Thymus (tissue), 11 donors: ENCODE measurements around the gene CTSF. TPM values are rescaled to one million over a fixed set of nuclear protein-coding genes. Genes with fewer than 3 reads are reported as not detected.

Experiments used
- DNase-seq, 9 donors: peaks; one replicate each; pipeline ENCODE4 v3.0.0-alpha.2; 2013; ENCODE audit warnings: low spot score in 9 of 9, low read depth in 6 of 9, missing footprints in 1 of 9
- H3K27ac ChIP-seq, 2 donors: one replicate each; pipeline ENCODE4 v1.5.1; 2013; ENCODE audit warnings: control low read depth in 1 of 2, low read depth in 1 of 2, low read length in 1 of 2, mild to moderate bottlenecking in 1 of 2, moderate library complexity in 1 of 2
- H3K27me3 ChIP-seq, 2 donors: one replicate each; pipeline ENCODE4 v1.5.1; 2013; ENCODE audit warnings: low read length in 1 of 2; ENCODE audit not compliant: control insufficient read depth in 2 of 2, insufficient read depth in 1 of 2
- H3K36me3 ChIP-seq, 2 donors: one replicate each; pipeline ENCODE4 v1.5.1; 2013; ENCODE audit warnings: low read length in 1 of 2, mild to moderate bottlenecking in 1 of 2, moderate library complexity in 1 of 2; ENCODE audit not compliant: control insufficient read depth in 2 of 2, insufficient read depth in 2 of 2
- H3K4me1 ChIP-seq, 2 donors: one replicate each; pipeline ENCODE4 v1.5.1; 2013; ENCODE audit warnings: low read length in 2 of 2; ENCODE audit not compliant: control insufficient read depth in 2 of 2, insufficient read depth in 2 of 2
- H3K4me3 ChIP-seq, 2 donors: one replicate each; pipeline ENCODE4 v1.5.1; 2013; ENCODE audit warnings: low read length in 2 of 2, control low read depth in 1 of 2, mild to moderate bottlenecking in 1 of 2
- H3K9me3 ChIP-seq, 2 donors: one replicate each; pipeline ENCODE4 v1.5.1; 2013; ENCODE audit warnings: low read length in 1 of 2, mild to moderate bottlenecking in 1 of 2; ENCODE audit not compliant: control insufficient read depth in 2 of 2, insufficient read depth in 1 of 2
- WGBS: extraction: QIAGEN DNeasy Blood & Tissue Kit; methylation state at CpG from one replicate; pipeline ENCODE4 v1.1.7; 2013; 5-methylcytosine and 5-hydroxymethylcytosine counted together
- polyA plus RNA-seq: library from polyadenylated mRNA; stranded (reverse); fragments of 200-250 nt; gene quantifications from one replicate; pipeline ENCODE4 v1.2.3, GENCODE V29; 2013
- total RNA-seq: library from RNA; stranded (reverse); fragments of 120-200 nt; gene quantifications from one replicate; pipeline ENCODE4 v1.2.4, GENCODE V29; 2013
- donor health status: healthy.

The CTSF gene
- total and polyA plus RNA-seq, 2 donors: 4.7 to 17.6 TPM

GRCh38 chr11:66562907-66563583, 5.4 kb downstream of the CTSF start:
- peaks cover 3 to 8% of the 10 kb centered on the region in 2 donors for H3K4me1 ChIP-seq
- H3K27me3 ChIP-seq: peaks cover 20 to 67% of the 10 kb centered on the region in 2 donors
- no peak overlapping the region for H3K27ac ChIP-seq
- peaks cover 0 to 5% of the 10 kb centered on the region in 2 donors for H3K9me3 ChIP-seq
- 95% methylated on average over 20 of the region's 20 CpGs for WGBS
- H3K36me3 ChIP-seq: no peaks in the 10 kb centered on the region
- no peak for DNase-seq
- no peak overlapping the region for H3K4me3 ChIP-seq

- H3K9me3 ChIP-seq: peaks cover 0 to under 1% of the 10 kb centered on the region in 2 donors
- H3K27ac ChIP-seq: no peak overlapping the region
- peaks cover 0 to 5% of the 10 kb centered on the region in 2 donors for H3K4me1 ChIP-seq
- no peak for DNase-seq
- no peaks in the 10 kb centered on the region for H3K36me3 ChIP-seq
- WGBS: 94% methylated on average over 2 of the region's 2 CpGs
- H3K4me3 ChIP-seq: no peak overlapping the region
- peaks cover 13 to 67% of the 10 kb centered on the region in 2 donors for H3K27me3 ChIP-seq
These were observed 6.1 kb downstream of the CTSF start for GRCh38 chr11:66562275-66562674.

GRCh38 chr11:66561975-66562248, 6.5 kb downstream of the CTSF start:
- no peak for DNase-seq
- peaks cover 9 to 67% of the 10 kb centered on the region in 2 donors for H3K27me3 ChIP-seq
- peaks cover 0 to 5% of the 10 kb centered on the region in 2 donors for H3K4me1 ChIP-seq
- H3K27ac ChIP-seq: no peak overlapping the region
- no peaks in the 10 kb centered on the region for H3K9me3 ChIP-seq
- 95% methylated on average over 9 of the region's 9 CpGs for WGBS
- H3K36me3 ChIP-seq: no peaks in the 10 kb centered on the region
- H3K4me3 ChIP-seq: no peak overlapping the region

GRCh38 chr11:66561178-66561974, 7.0 kb downstream of the CTSF start:
- H3K27me3 ChIP-seq: peaks cover 9 to 63% of the 10 kb centered on the region in 2 donors
- 96% methylated on average over 14 of the region's 14 CpGs for WGBS
- no peaks in the 10 kb centered on the region for H3K9me3 ChIP-seq
- no peak for DNase-seq
- H3K27ac ChIP-seq: no peak overlapping the region
- H3K36me3 ChIP-seq: no peaks in the 10 kb centered on the region
- peaks cover 0 to 5% of the 10 kb centered on the region in 2 donors for H3K4me1 ChIP-seq
- H3K4me3 ChIP-seq: no peak overlapping the region

- peaks cover 9 to 63% of the 10 kb centered on the region in 2 donors for H3K27me3 ChIP-seq
- H3K36me3 ChIP-seq: no peaks in the 10 kb centered on the region
- H3K4me1 ChIP-seq: peaks cover 0 to 5% of the 10 kb centered on the region in 2 donors
- no peak overlapping the region for H3K4me3 ChIP-seq
- 89% methylated on average over 27 of the region's 27 CpGs for WGBS
- no peak overlapping the region for H3K27ac ChIP-seq
- no peaks in the 10 kb centered on the region for H3K9me3 ChIP-seq
- no peak for DNase-seq
These were observed 8.3 kb downstream of the CTSF start for GRCh38 chr11:66559866-66560676.

- Histone ChIP-seq H3K27ac (no peak overlapping the region), H3K27me3 (peaks cover 9 to 59% of the 10 kb centered on the region in 2 donors), H3K4me3 (no peak overlapping the region), H3K4me1 (peaks cover 0 to 5% of the 10 kb centered on the region in 2 donors), H3K36me3 (no peaks in the 10 kb centered on the region), H3K9me3 (no peaks in the 10 kb centered on the region)
- DNase-seq: peak in 1 of 9 donors; percentile 16
- 32% methylated on average over 50 of the region's 50 CpGs for WGBS
These were observed 9.1 kb downstream of the CTSF start for GRCh38 chr11:66559142-66559865.

- Histone ChIP-seq H3K36me3 (no peaks in the 10 kb centered on the region), H3K4me1 (peaks cover 0 to 5% of the 10 kb centered on the region in 2 donors), H3K4me3 (no peak overlapping the region), H3K27ac (no peak overlapping the region), H3K9me3 (no peaks in the 10 kb centered on the region), H3K27me3 (peaks cover 9 to 58% of the 10 kb centered on the region in 2 donors)
- 96% methylated on average over 24 of the region's 24 CpGs for WGBS
- no peak for DNase-seq
These were observed 10.6 kb downstream of the CTSF start for GRCh38 chr11:66557733-66558326.

- H3K9me3 ChIP-seq: no peaks in the 10 kb centered on the region
- WGBS: 91% methylated on average over 7 of the region's 7 CpGs
- H3K27ac ChIP-seq: no peak overlapping the region
- no peaks in the 10 kb centered on the region for H3K36me3 ChIP-seq
- H3K4me3 ChIP-seq: no peak overlapping the region
- H3K27me3 ChIP-seq: peaks cover 9 to 59% of the 10 kb centered on the region in 2 donors
- H3K4me1 ChIP-seq: peaks cover 0 to 5% of the 10 kb centered on the region in 2 donors
- no peak for DNase-seq
These were observed 12.3 kb downstream of the CTSF start for GRCh38 chr11:66556086-66556485.
